Muscle of arm (tissue), 12 donors: ENCODE results near the gene CENPP. TPM values are rescaled to one million over a fixed set of nuclear protein-coding genes. Genes with fewer than 3 reads are reported as not detected.

Experiments
- polyA plus RNA-seq, 12 donors: library from polyadenylated mRNA; unstranded; fragments of 120-200 nt; gene quantifications; one replicate each; pipeline ENCODE4 v1.2.1, GENCODE V29; 2013; ENCODE audit not compliant: insufficient read length in 12 of 12

CENPP gene
- polyA plus RNA-seq, 12 donors = 2.2 to 8.2 (median 5.2) TPM; not detected in 1

Other genes starting within 250 kb of the CENPP start
- 10 to 100 TPM in 11 of 12 donors, not detected in 1; 40.5 to 69.6 (median 50.9) TPM for gene SPTLC1, start 210.5 kb upstream of the CENPP start, polyA plus RNA-seq
- 10 to 100 TPM in 11 of 12 donors, not detected in 1; 40.2 to 79.6 (median 68.8) TPM for gene IARS1, start 32.3 kb upstream of the CENPP start, polyA plus RNA-seq
- 10 to 100 TPM in 11 of 12 donors, not detected in 1; 21.9 to 67.4 (median 25.2) TPM for gene NOL8, start 603 bp upstream of the CENPP start, polyA plus RNA-seq
- gene OGN, start 78.6 kb downstream of the CENPP start, polyA plus RNA-seq = 100 to 1,000 TPM in 11 of 12 donors, not detected in 1; 448 to 897 (median 528) TPM
- gene OMD, start 98.5 kb downstream of the CENPP start, polyA plus RNA-seq = 1 to 10 TPM in 10 of 12 donors, not detected in 2; 3.2 to 7.5 (median 5.9) TPM
- 100 to 1,000 TPM in 11 of 12 donors, not detected in 1; 185 to 715 (median 339) TPM for gene ASPN, start 156.6 kb downstream of the CENPP start, polyA plus RNA-seq
- 10 to 100 TPM in 11 of 12 donors, not detected in 1; 16.0 to 40.5 (median 26.4) TPM for gene ECM2, start 210.0 kb downstream of the CENPP start, polyA plus RNA-seq